Endothelial cell of umbilical vein (primary cell): ENCODE data around the gene SPAM1. TPM values are rescaled to one million over a fixed set of nuclear protein-coding genes. Genes with fewer than 3 reads are reported as not detected.

Experiments
- BruUV-seq: library from RNA; stranded (reverse); fragments of 400-500 nt; replicated peaks from 2 replicates; lab custom pipeline; 2021; lab: Mats Ljungman, UMichigan
- CTCF ChIA-PET: fragments of 300-600, 350-600 bp; sonication (Branson Sonifier 250); formaldehyde crosslinking; loops from one replicate; lab custom pipeline; 2021; ENCODE audit warnings: antibody characterized with exemption, inconsistent platforms; lab: Charles Lee
- POLR2A ChIA-PET: fragments of 300-600, 350-600 bp; sonication (Branson Sonifier 250); formaldehyde crosslinking; loops from one replicate; lab custom pipeline; 2021; ENCODE audit warnings: antibody characterized with exemption, inconsistent platforms; lab: Charles Lee
- DNase-seq: peaks from one replicate; pipeline ENCODE4 v3.0.0-alpha.2; 2011; ENCODE audit warnings: low read depth, low spot score
- FAIRE-seq: peaks from 2 replicates; lab custom pipeline; 2011; peaks lifted over from hg19 to GRCh38; lab: Jason Lieb, UNC
- H2AFZ ChIP-seq: 2 replicates; pipeline ENCODE4 v1.6.0; 2012; ENCODE audit warnings: low read depth, low read length, control low read depth, inconsistent platforms
- H3K27ac ChIP-seq: 2 replicates; pipeline ENCODE4 v1.5.1; 2011; ENCODE audit warnings: low read depth, mild to moderate bottlenecking, control low read depth, low read length, moderate library complexity; ENCODE audit not compliant: insufficient read depth
- H3K27me3 ChIP-seq, 2 experiments: 2 replicates each; pipeline versions ENCODE4 v1.6.0 to v1.6.1; 2011; ENCODE audit warnings: low read length in 2 of 2, mixed read lengths in 1 of 2; ENCODE audit not compliant: control insufficient read depth in 2 of 2, insufficient read depth in 2 of 2
- H3K36me3 ChIP-seq, 2 experiments: 2 replicates in 1 of 2; 3 replicates in 1 of 2; pipeline ENCODE4 v1.5.1; 2011; ENCODE audit warnings: low read length in 2 of 2, mild to moderate bottlenecking in 1 of 2, moderate library complexity in 1 of 2; ENCODE audit not compliant: control insufficient read depth in 2 of 2, insufficient read depth in 2 of 2; ENCODE audit errors: extremely low read depth in 1 of 2
- H3K4me1 ChIP-seq: 3 replicates; pipeline ENCODE4 v1.5.1; 2011; ENCODE audit warnings: mild to moderate bottlenecking, low read length; ENCODE audit not compliant: control insufficient read depth, insufficient read depth; ENCODE audit errors: extremely low read depth
- H3K4me2 ChIP-seq: 2 replicates; pipeline ENCODE4 v1.6.1; 2011; ENCODE audit warnings: low read length, control low read depth, mixed read lengths; ENCODE audit not compliant: insufficient read depth
- H3K4me3 ChIP-seq, 3 experiments: fragments of 200-600 bp in 1 of 3; sonication (generic), shearing (Covaris generic) in 1 of 3; replicated peaks in 1 of 3; 2 replicates each; pipeline ENCODE4 v1.5.1; 2011 to 2016; ENCODE audit warnings: control low read depth in 3 of 3, low read length in 3 of 3, mild to moderate bottlenecking in 2 of 3, inconsistent platforms in 1 of 3, low read depth in 1 of 3, moderate library complexity in 1 of 3; ENCODE audit not compliant: insufficient read depth in 1 of 3
- H3K79me2 ChIP-seq: 2 replicates; pipeline ENCODE4 v1.6.0; 2012; ENCODE audit warnings: low read length, inconsistent platforms; ENCODE audit not compliant: control insufficient read depth, insufficient read depth
- H3K9ac ChIP-seq: replicated peaks from 2 replicates; pipeline ENCODE3; 2011; ENCODE audit warnings: low read length, control low read depth; ENCODE audit not compliant: insufficient read depth; ENCODE audit errors: extremely low read depth
- H3K9me1 ChIP-seq: replicated peaks from 3 replicates; pipeline ENCODE4 v1.6.0; 2011; ENCODE audit warnings: mild to moderate bottlenecking, low read length; ENCODE audit not compliant: control insufficient read depth, insufficient read depth; ENCODE audit errors: extremely low read depth
- H3K9me3 ChIP-seq: replicated peaks from 2 replicates; pipeline ENCODE4 v1.5.1; 2012; ENCODE audit warnings: low read length, inconsistent platforms; ENCODE audit not compliant: control insufficient read depth, insufficient read depth
- H4K20me1 ChIP-seq: replicated peaks from 2 replicates; pipeline ENCODE3; 2011; ENCODE audit warnings: mild to moderate bottlenecking, low read length; ENCODE audit not compliant: control insufficient read depth, insufficient read depth; ENCODE audit errors: extremely low read depth
- CTCF ChIP-seq, 2 donors: IDR thresholded peaks; 1 replicate in 1 of 2; 2 replicates in 1 of 2; pipeline ENCODE4 v1.5.1; 2011; ENCODE audit warnings: low read length in 2 of 2, mild to moderate bottlenecking in 2 of 2, moderate library complexity in 2 of 2, control low read depth in 1 of 2, inconsistent platforms in 1 of 2, low read depth in 1 of 2; ENCODE audit not compliant: insufficient read depth in 1 of 2; ENCODE audit errors: extremely low read depth in 1 of 2
- EZH2 ChIP-seq: IDR thresholded peaks from 2 replicates; pipeline ENCODE4 v1.6.1; 2012; ENCODE audit warnings: borderline replicate concordance, low read depth, mild to moderate bottlenecking, moderate library complexity, low read length, inconsistent platforms; ENCODE audit not compliant: severe bottlenecking
- FOS ChIP-seq: IDR thresholded peaks from 2 replicates; pipeline ENCODE4 v1.6.1; 2011; ENCODE audit warnings: mild to moderate bottlenecking, low read length, moderate library complexity, borderline replicate concordance; ENCODE audit not compliant: insufficient read depth
- GATA2 ChIP-seq: IDR thresholded peaks from 2 replicates; pipeline ENCODE4 v1.7.0; 2011; ENCODE audit warnings: low read depth, mild to moderate bottlenecking, moderate library complexity, mixed read lengths, low read length; ENCODE audit not compliant: insufficient read length, insufficient read depth
- JUN ChIP-seq: IDR thresholded peaks from 2 replicates; pipeline ENCODE4 v1.6.1; 2011; ENCODE audit warnings: borderline replicate concordance, low read depth; ENCODE audit not compliant: insufficient read length, insufficient read depth
- MYC ChIP-seq: IDR thresholded peaks from one replicate; pipeline ENCODE4 v1.6.1; 2011; ENCODE audit warnings: mild to moderate bottlenecking, low read depth, low read length
- POLR2A ChIP-seq: IDR thresholded peaks from 2 replicates; pipeline ENCODE4 v1.6.1; 2012; ENCODE audit warnings: low read depth, mild to moderate bottlenecking, control low read depth, low read length
- POLR2AphosphoS5 ChIP-seq: IDR thresholded peaks from 2 replicates; pipeline ENCODE4 v1.6.1; 2012; ENCODE audit warnings: low read depth, mild to moderate bottlenecking, control low read depth, low read length, moderate library complexity; ENCODE audit not compliant: insufficient read depth
- dilution Hi-C: fragments of 300-500 bp; cut with MboI; formaldehyde crosslinking; loops from one replicate; pipeline ENCODE4 v1.15.0; 2019; ENCODE audit warnings: low sequenced_read_pairs; ENCODE audit not compliant: extremely low pct_ligation_motif_present
- intact Hi-C: fragments of 100-400 bp; cut with micrococcal nuclease; formaldehyde crosslinking; loops from one replicate; pipeline ENCODE4 v1.10.0; 2022
- polyA plus RNA-seq, 4 experiments: library from polyadenylated mRNA; depleted of rRNA in 3 of 4; stranded (reverse) in 3 of 4; unstranded in 1 of 4; fragments of >200 nt; gene quantifications; 2 replicates each; pipeline versions ENCODE4 v1.2.1 to v1.2.3, GENCODE V29; 2011 to 2012; ENCODE audit warnings: missing spikeins in 1 of 4
- total RNA-seq: library from RNA; stranded (reverse); gene quantifications from 2 replicates; pipeline ENCODE4 v1.2.3, GENCODE V29; 2021
- TF ChIP-seq, protein P1 (sequence below): IDR thresholded peaks from 2 replicates; pipeline ENCODE4 v1.6.1; 2011; ENCODE audit not compliant: insufficient read depth, insufficient read length

The SPAM1 gene
- total and polyA plus RNA-seq, 2 donors (not counting 3 experiments of a cell fraction or from before 2014, with no cell fraction given), result not detected

GRCh38 chr7:123929107-123929506, 4.1 kb downstream of the SPAM1 start:
- intact Hi-C loops (no loop called here), dilution Hi-C loops (no loop called here)
- Histone ChIP-seq H3K4me1 (no peaks in the 10 kb centered on the region), H3K27ac (no peak overlapping the region), H4K20me1 (no peaks in the 10 kb centered on the region), H3K4me3 (no peak overlapping the region), H2AFZ (no peak overlapping the region), H3K79me2 (no peaks in the 10 kb centered on the region), H3K9ac (no peak overlapping the region), H3K36me3 (no peaks in the 10 kb centered on the region), H3K9me1 (no peaks in the 10 kb centered on the region), H3K4me2 (no peak overlapping the region), H3K9me3 (no peaks in the 10 kb centered on the region), H3K27me3 (no peaks in the 10 kb centered on the region)
- DNase-seq, result no peak
- POLR2A ChIA-PET, result no interaction called here
- CTCF ChIA-PET, result interaction anchor here (1.3 to 1.7 kb wide), 2 partner anchors 12 to 14 kb away, joined by 3 to 4 read pairs; no protein-coding TSS in a partner anchor
- TF ChIP-seq GATA2 (no peak), POLR2A (no peak), FOS (no peak), JUN (no peak), EZH2 (no peak), CTCF (IDR thresholded peaks at IDR 0.05; ENCODE audit: extremely low read depth in 1 of 2, insufficient read depth in 1 of 2, low read depth in 1 of 2, low read length in 2 of 2) (no peak), MYC (no peak), POLR2AphosphoS5 (no peak)
- TF ChIP-seq, protein P1, sequence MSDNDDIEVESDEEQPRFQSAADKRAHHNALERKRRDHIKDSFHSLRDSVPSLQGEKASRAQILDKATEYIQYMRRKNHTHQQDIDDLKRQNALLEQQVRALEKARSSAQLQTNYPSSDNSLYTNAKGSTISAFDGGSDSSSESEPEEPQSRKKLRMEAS, result no peak
- FAIRE-seq, result no peak
- no TSS peak for BruUV-seq
